ENCODE results near the gene ZNF469.
"Not testable (repeated sequence)": the region's sequence is repeated elsewhere in the genome, so short reads cannot be mapped to it uniquely, and the experiment has no call there.

Gene ZNF469

GRCh38 chr16:88409296-88410065 lies 26.7 kb downstream of the ZNF469 start:
- DNase-seq (ENCODE audit: low read depth, low spot score): no peak
- Histone ChIP-seq H3K9ac (ENCODE audit: insufficient read length) (no peak overlapping the region), H3K9me3 (ENCODE audit: low read depth, low read length) (no peaks in the 10 kb centered on the region), H3K36me3 (ENCODE audit: insufficient read depth, low read length) (no peaks in the 10 kb centered on the region), H3K27ac (no peak overlapping the region), H3K4me3 (no peak overlapping the region)
- no peak for TF ChIP-seq EZH2 (IDR thresholded peaks at IDR 0.05)
- no peak for TF ChIP-seq POLR2AphosphoS5 (IDR thresholded peaks at IDR 0.05; ENCODE audit: borderline replicate concordance, low read depth, low read length)
- no peak for TF ChIP-seq FOXP2 (optimal IDR thresholded peaks at IDR 0.05; ENCODE audit: control extremely low read depth, extremely low read length, insufficient read depth)

- not testable (repeated sequence) for DNase-seq (ENCODE audit: low read depth, low spot score); H3K4me3 ChIP-seq; H3K9ac ChIP-seq (ENCODE audit: insufficient read length); H3K27ac ChIP-seq; H3K36me3 ChIP-seq (ENCODE audit: insufficient read depth, low read length); H3K9me3 ChIP-seq (ENCODE audit: low read depth, low read length)
Observed at GRCh38 chr16:88410297-88410968, 27.7 kb downstream of the ZNF469 start.

GRCh38 chr16:88411951-88412576 lies 29.3 kb downstream of the ZNF469 start:
- Histone ChIP-seq H3K9ac (ENCODE audit: insufficient read length) (no peak overlapping the region), H3K36me3 (ENCODE audit: insufficient read depth, low read length) (no peaks in the 10 kb centered on the region), H3K4me3 (no peak overlapping the region), H3K27ac (no peak overlapping the region), H3K9me3 (ENCODE audit: low read depth, low read length) (no peaks in the 10 kb centered on the region)
- no peak for DNase-seq (ENCODE audit: low read depth, low spot score)
- TF ChIP-seq FOXP2 (optimal IDR thresholded peaks at IDR 0.05; ENCODE audit: control extremely low read depth, extremely low read length, insufficient read depth): no peak
- no peak for TF ChIP-seq EZH2 (IDR thresholded peaks at IDR 0.05)
- no peak for TF ChIP-seq POLR2AphosphoS5 (IDR thresholded peaks at IDR 0.05; ENCODE audit: borderline replicate concordance, low read depth, low read length)

GRCh38 chr16:88412766-88413165 lies 30.0 kb downstream of the ZNF469 start:
- Histone ChIP-seq H3K9me3 (ENCODE audit: low read depth, low read length) (no peaks in the 10 kb centered on the region), H3K9ac (ENCODE audit: insufficient read length) (no peak overlapping the region), H3K4me3 (no peak overlapping the region), H3K27ac (no peak overlapping the region), H3K36me3 (ENCODE audit: insufficient read depth, low read length) (no peaks in the 10 kb centered on the region)
- no peak for TF ChIP-seq EZH2 (IDR thresholded peaks at IDR 0.05)
- TF ChIP-seq POLR2AphosphoS5 (IDR thresholded peaks at IDR 0.05; ENCODE audit: borderline replicate concordance, low read depth, low read length): no peak
- TF ChIP-seq FOXP2 (optimal IDR thresholded peaks at IDR 0.05; ENCODE audit: control extremely low read depth, extremely low read length, insufficient read depth): no peak
- DNase-seq (ENCODE audit: low read depth, low spot score): no peak

- Histone ChIP-seq H3K9ac (ENCODE audit: insufficient read length) (no peak overlapping the region), H3K27ac (no peak overlapping the region)
- TF ChIP-seq POLR2AphosphoS5 (IDR thresholded peaks at IDR 0.05; ENCODE audit: borderline replicate concordance, low read depth, low read length) (no peak), FOXP2 (optimal IDR thresholded peaks at IDR 0.05; ENCODE audit: control extremely low read depth, extremely low read length, insufficient read depth) (no peak), EZH2 (IDR thresholded peaks at IDR 0.05) (no peak)
Observed at GRCh38 chr16:88413231-88413630, 30.5 kb downstream of the ZNF469 start.

GRCh38 chr16:88413631-88414030 lies 30.9 kb downstream of the ZNF469 start:
- Histone ChIP-seq H3K36me3 (ENCODE audit: insufficient read depth, low read length) (no peaks in the 10 kb centered on the region), H3K9ac (ENCODE audit: insufficient read length) (no peak overlapping the region), H3K9me3 (ENCODE audit: low read depth, low read length) (no peaks in the 10 kb centered on the region), H3K4me3 (no peak overlapping the region), H3K27ac (no peak overlapping the region)
- no peak for DNase-seq (ENCODE audit: low read depth, low spot score)
- TF ChIP-seq EZH2 (IDR thresholded peaks at IDR 0.05) (no peak), FOXP2 (optimal IDR thresholded peaks at IDR 0.05; ENCODE audit: control extremely low read depth, extremely low read length, insufficient read depth) (no peak), POLR2AphosphoS5 (IDR thresholded peaks at IDR 0.05; ENCODE audit: borderline replicate concordance, low read depth, low read length) (no peak)

More at GRCh38 chr16:88413231-88413630, 30.5 kb downstream of the ZNF469 start:
- H3K4me3 ChIP-seq: no peak overlapping the region
- no peaks in the 10 kb centered on the region for H3K9me3 ChIP-seq (ENCODE audit: low read depth, low read length)
- no peaks in the 10 kb centered on the region for H3K36me3 ChIP-seq (ENCODE audit: insufficient read depth, low read length)
- no peak for DNase-seq (ENCODE audit: low read depth, low spot score)

- no peak overlapping the region for H3K9ac ChIP-seq (ENCODE audit: insufficient read length)
- H3K4me3 ChIP-seq: no peak overlapping the region
- no peaks in the 10 kb centered on the region for H3K9me3 ChIP-seq (ENCODE audit: low read depth, low read length)
- no peak for DNase-seq (ENCODE audit: low read depth, low spot score)
- H3K36me3 ChIP-seq (ENCODE audit: insufficient read depth, low read length): no peaks in the 10 kb centered on the region
- TF ChIP-seq POLR2AphosphoS5 (IDR thresholded peaks at IDR 0.05; ENCODE audit: borderline replicate concordance, low read depth, low read length) (no peak), FOXP2 (optimal IDR thresholded peaks at IDR 0.05; ENCODE audit: control extremely low read depth, extremely low read length, insufficient read depth) (no peak), EZH2 (IDR thresholded peaks at IDR 0.05) (no peak)
- H3K27ac ChIP-seq: no peak overlapping the region
Observed at GRCh38 chr16:88414521-88415380, 32.0 kb downstream of the ZNF469 start.

GRCh38 chr16:88415381-88415705 lies 32.6 kb downstream of the ZNF469 start:
- Histone ChIP-seq H3K27ac (no peak overlapping the region), H3K9ac (ENCODE audit: insufficient read length) (no peak overlapping the region), H3K4me3 (no peak overlapping the region), H3K9me3 (ENCODE audit: low read depth, low read length) (no peaks in the 10 kb centered on the region), H3K36me3 (ENCODE audit: insufficient read depth, low read length) (no peaks in the 10 kb centered on the region)
- DNase-seq (ENCODE audit: low read depth, low spot score): no peak
- TF ChIP-seq POLR2AphosphoS5 (IDR thresholded peaks at IDR 0.05; ENCODE audit: borderline replicate concordance, low read depth, low read length) (no peak), FOXP2 (optimal IDR thresholded peaks at IDR 0.05; ENCODE audit: control extremely low read depth, extremely low read length, insufficient read depth) (no peak), EZH2 (IDR thresholded peaks at IDR 0.05) (no peak)

Measured in SK-N-MC (cell line).